Esophagus muscularis mucosa (tissue), 3 donors: ENCODE results near the gene ABTB2.

Source experiments
- CTCF ChIP-seq, 3 experiments: fragments of 200-600 bp in 2 of 3; fragments of 450-650 bp in 1 of 3; sonication (generic) in 2 of 3; IDR thresholded peaks; one replicate each; pipeline ENCODE4 v1.5.1; 2017 to 2019; ENCODE audit warnings: antibody characterized with exemption in 3 of 3, mild to moderate bottlenecking in 2 of 3, moderate library complexity in 1 of 3
- POLR2AphosphoS5 ChIP-seq, 2 donors: sonication (generic); formaldehyde crosslinking; IDR thresholded peaks; one replicate each; pipeline ENCODE4 v1.6.1; 2017; ENCODE audit warnings: antibody characterized with exemption in 2 of 2

GRCh38 chr11:34104680-34105078, 253.1 kb downstream of the ABTB2 start:
- no peak for TF ChIP-seq CTCF (IDR thresholded peaks at IDR 0.05)
- TF ChIP-seq POLR2AphosphoS5 (IDR thresholded peaks at IDR 0.05): no peak
